ENCODE data around the gene ADSL. TPM values are rescaled to one million over a fixed set of nuclear protein-coding genes. Genes with fewer than 3 reads are reported as not detected.

Gene ADSL
- total and polyA plus RNA-seq, 4 donors = 19.4 to 54.5 (median 39.8) TPM

DNA sequence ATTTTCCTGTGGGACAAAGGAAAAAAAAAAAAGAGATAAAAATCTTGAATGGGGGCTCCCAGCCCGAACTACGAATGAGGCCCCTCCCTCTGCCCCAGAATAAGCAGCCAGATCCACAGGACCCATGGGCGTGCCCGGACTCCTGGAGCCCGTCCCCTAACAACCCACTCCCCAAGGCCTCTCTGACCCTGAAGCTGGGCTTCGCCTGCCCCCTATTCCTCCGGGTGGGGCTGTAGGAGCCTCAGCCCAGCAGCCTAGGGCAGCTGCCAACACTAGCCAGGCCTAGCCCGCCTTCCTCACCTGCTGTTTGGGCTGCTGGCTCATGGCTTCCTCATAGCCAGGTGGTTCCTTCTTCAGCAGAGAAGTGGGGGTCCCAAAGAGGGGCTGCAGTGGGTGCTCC lies 70.7 kb downstream of the ADSL start:
- Histone ChIP-seq H3K4me1 (ENCODE audit: control insufficient read depth in 4 of 4, insufficient read depth in 4 of 4, low read length in 3 of 4) (peaks cover 0 to 4% (median 0%) of the 10 kb centered on the region in 4 donors), H3K4me3 (ENCODE audit: low read depth in 1 of 3, low read length in 3 of 3) (no peak overlapping the region), H3K27ac (ENCODE audit: low read depth in 1 of 2, low read length in 2 of 2) (no peak overlapping the region), H3K36me3 (ENCODE audit: control insufficient read depth in 4 of 4, insufficient read depth in 3 of 4, low read depth in 1 of 4, low read length in 3 of 4) (peaks cover 4 to 39% (median 15%) of the 10 kb centered on the region in 4 donors), H3K9me3 (ENCODE audit: control insufficient read depth in 4 of 4, low read length in 3 of 4) (no peaks in the 10 kb centered on the region), H3K27me3 (ENCODE audit: control insufficient read depth in 4 of 4, insufficient read depth in 4 of 4, low read length in 3 of 4) (no peaks in the 10 kb centered on the region), H3K9ac (ENCODE audit: low read depth in 1 of 2, low read length in 2 of 2) (no peak overlapping the region)
- DNase-seq (ENCODE audit: low spot score) = no peak
- 97% methylated on average over 8 of the region's 8 CpGs for WGBS
- TF ChIP-seq NR2F2 (IDR thresholded peaks at IDR 0.05) (no peak), FOXA2 (IDR thresholded peaks at IDR 0.05) (no peak), HNF4G (IDR thresholded peaks at IDR 0.05) (no peak), RXRA (IDR thresholded peaks at IDR 0.05) (no peak), FOXA1 (IDR thresholded peaks at IDR 0.05) (no peak), EGR1 (IDR thresholded peaks at IDR 0.05; ENCODE audit: low read depth in 2 of 2) (no peak), JUND (IDR thresholded peaks at IDR 0.05) (no peak), TAF1 (conservative IDR thresholded peaks at IDR 0.05) (no peak)
- TF ChIP-seq, protein P1, sequence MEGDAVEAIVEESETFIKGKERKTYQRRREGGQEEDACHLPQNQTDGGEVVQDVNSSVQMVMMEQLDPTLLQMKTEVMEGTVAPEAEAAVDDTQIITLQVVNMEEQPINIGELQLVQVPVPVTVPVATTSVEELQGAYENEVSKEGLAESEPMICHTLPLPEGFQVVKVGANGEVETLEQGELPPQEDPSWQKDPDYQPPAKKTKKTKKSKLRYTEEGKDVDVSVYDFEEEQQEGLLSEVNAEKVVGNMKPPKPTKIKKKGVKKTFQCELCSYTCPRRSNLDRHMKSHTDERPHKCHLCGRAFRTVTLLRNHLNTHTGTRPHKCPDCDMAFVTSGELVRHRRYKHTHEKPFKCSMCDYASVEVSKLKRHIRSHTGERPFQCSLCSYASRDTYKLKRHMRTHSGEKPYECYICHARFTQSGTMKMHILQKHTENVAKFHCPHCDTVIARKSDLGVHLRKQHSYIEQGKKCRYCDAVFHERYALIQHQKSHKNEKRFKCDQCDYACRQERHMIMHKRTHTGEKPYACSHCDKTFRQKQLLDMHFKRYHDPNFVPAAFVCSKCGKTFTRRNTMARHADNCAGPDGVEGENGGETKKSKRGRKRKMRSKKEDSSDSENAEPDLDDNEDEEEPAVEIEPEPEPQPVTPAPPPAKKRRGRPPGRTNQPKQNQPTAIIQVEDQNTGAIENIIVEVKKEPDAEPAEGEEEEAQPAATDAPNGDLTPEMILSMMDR (IDR thresholded peaks at IDR 0.05; ENCODE audit: low read depth, low read length, missing input control) = no peak
- TF ChIP-seq, protein P2, sequence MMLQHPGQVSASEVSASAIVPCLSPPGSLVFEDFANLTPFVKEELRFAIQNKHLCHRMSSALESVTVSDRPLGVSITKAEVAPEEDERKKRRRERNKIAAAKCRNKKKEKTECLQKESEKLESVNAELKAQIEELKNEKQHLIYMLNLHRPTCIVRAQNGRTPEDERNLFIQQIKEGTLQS (IDR thresholded peaks at IDR 0.05) = no peak
- TF ChIP-seq, protein P3, sequence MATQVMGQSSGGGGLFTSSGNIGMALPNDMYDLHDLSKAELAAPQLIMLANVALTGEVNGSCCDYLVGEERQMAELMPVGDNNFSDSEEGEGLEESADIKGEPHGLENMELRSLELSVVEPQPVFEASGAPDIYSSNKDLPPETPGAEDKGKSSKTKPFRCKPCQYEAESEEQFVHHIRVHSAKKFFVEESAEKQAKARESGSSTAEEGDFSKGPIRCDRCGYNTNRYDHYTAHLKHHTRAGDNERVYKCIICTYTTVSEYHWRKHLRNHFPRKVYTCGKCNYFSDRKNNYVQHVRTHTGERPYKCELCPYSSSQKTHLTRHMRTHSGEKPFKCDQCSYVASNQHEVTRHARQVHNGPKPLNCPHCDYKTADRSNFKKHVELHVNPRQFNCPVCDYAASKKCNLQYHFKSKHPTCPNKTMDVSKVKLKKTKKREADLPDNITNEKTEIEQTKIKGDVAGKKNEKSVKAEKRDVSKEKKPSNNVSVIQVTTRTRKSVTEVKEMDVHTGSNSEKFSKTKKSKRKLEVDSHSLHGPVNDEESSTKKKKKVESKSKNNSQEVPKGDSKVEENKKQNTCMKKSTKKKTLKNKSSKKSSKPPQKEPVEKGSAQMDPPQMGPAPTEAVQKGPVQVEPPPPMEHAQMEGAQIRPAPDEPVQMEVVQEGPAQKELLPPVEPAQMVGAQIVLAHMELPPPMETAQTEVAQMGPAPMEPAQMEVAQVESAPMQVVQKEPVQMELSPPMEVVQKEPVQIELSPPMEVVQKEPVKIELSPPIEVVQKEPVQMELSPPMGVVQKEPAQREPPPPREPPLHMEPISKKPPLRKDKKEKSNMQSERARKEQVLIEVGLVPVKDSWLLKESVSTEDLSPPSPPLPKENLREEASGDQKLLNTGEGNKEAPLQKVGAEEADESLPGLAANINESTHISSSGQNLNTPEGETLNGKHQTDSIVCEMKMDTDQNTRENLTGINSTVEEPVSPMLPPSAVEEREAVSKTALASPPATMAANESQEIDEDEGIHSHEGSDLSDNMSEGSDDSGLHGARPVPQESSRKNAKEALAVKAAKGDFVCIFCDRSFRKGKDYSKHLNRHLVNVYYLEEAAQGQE (IDR thresholded peaks at IDR 0.05) = no peak
- TF ChIP-seq, protein P4, sequence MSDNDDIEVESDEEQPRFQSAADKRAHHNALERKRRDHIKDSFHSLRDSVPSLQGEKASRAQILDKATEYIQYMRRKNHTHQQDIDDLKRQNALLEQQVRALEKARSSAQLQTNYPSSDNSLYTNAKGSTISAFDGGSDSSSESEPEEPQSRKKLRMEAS (IDR thresholded peaks at IDR 0.05) = no peak
- TF ChIP-seq, protein P5, sequence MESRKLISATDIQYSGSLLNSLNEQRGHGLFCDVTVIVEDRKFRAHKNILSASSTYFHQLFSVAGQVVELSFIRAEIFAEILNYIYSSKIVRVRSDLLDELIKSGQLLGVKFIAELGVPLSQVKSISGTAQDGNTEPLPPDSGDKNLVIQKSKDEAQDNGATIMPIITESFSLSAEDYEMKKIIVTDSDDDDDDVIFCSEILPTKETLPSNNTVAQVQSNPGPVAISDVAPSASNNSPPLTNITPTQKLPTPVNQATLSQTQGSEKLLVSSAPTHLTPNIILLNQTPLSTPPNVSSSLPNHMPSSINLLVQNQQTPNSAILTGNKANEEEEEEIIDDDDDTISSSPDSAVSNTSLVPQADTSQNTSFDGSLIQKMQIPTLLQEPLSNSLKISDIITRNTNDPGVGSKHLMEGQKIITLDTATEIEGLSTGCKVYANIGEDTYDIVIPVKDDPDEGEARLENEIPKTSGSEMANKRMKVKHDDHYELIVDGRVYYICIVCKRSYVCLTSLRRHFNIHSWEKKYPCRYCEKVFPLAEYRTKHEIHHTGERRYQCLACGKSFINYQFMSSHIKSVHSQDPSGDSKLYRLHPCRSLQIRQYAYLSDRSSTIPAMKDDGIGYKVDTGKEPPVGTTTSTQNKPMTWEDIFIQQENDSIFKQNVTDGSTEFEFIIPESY (IDR thresholded peaks at IDR 0.05) = no peak

DNA sequence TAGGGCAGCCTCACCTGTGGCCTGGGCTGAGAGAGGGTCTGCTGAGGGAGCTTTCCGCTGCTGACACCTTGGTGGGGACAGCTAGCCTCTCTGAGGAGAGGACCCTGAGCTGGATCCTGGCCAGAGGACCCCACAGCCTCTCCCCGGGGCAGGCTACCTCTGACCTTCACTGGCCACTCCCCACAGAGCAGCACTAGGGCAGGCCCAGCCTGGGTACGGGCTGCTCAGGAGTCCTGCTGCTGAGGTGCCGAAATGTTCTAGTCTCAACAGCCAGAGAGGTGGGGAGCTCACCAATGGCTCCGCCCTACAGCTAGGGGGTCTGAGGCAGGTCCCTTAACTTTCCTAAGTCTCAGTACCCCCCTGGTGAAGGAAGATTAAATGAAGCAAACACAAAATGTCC lies 71.6 kb downstream of the ADSL start:
- no peak for DNase-seq (ENCODE audit: low spot score)
- Histone ChIP-seq H3K4me3 (ENCODE audit: low read depth in 1 of 3, low read length in 3 of 3) (no peak overlapping the region), H3K9ac (ENCODE audit: low read depth in 1 of 2, low read length in 2 of 2) (no peak overlapping the region), H3K27me3 (ENCODE audit: control insufficient read depth in 4 of 4, insufficient read depth in 4 of 4, low read length in 3 of 4) (no peaks in the 10 kb centered on the region), H3K36me3 (ENCODE audit: control insufficient read depth in 4 of 4, insufficient read depth in 3 of 4, low read depth in 1 of 4, low read length in 3 of 4) (peaks cover 4 to 46% (median 15%) of the 10 kb centered on the region in 4 donors), H3K9me3 (ENCODE audit: control insufficient read depth in 4 of 4, low read length in 3 of 4) (no peaks in the 10 kb centered on the region), H3K27ac (ENCODE audit: low read depth in 1 of 2, low read length in 2 of 2) (no peak overlapping the region), H3K4me1 (ENCODE audit: control insufficient read depth in 4 of 4, insufficient read depth in 4 of 4, low read length in 3 of 4) (peaks cover 0 to 4% (median 0%) of the 10 kb centered on the region in 4 donors)
- TF ChIP-seq, protein P4 (IDR thresholded peaks at IDR 0.05) = no peak
- TF ChIP-seq NR2F2 (IDR thresholded peaks at IDR 0.05) (no peak), TAF1 (conservative IDR thresholded peaks at IDR 0.05) (no peak)
- TF ChIP-seq, protein P3 (IDR thresholded peaks at IDR 0.05) = no peak
- WGBS = 98% methylated on average over 5 of the region's 5 CpGs

Data from liver (tissue), 9 donors.